SW 1271 (cell line): ENCODE data around the gene TK2.
"Not testable (repeated sequence)": the region's sequence is repeated elsewhere in the genome, so short reads cannot be mapped to it uniquely, and the experiment has no call there.

Experiments
- DNase-seq, 2 experiments: peaks; one replicate each; lab custom pipeline; 2025; lab: John Stamatoyannopoulos, UW

TK2 gene

GRCh38 chr16:66572356-66572755 is 22.4 kb upstream of the TK2 start:
- no peak for DNase-seq

GRCh38 chr16:66569827-66570405 is 20.0 kb upstream of the TK2 start:
- DNase-seq, result peak in 1 of 2 experiments; percentile 48

GRCh38 chr16:66569131-66569530 is 19.2 kb upstream of the TK2 start:
- DNase-seq, result no peak

GRCh38 chr16:66568355-66568754 is 18.4 kb upstream of the TK2 start:
- no peak for DNase-seq

GRCh38 chr16:66567270-66567669 is 17.3 kb upstream of the TK2 start:
- DNase-seq, result not testable (repeated sequence)

- no peak for DNase-seq
Measured at GRCh38 chr16:66566051-66566901, 16.4 kb upstream of the TK2 start, which contains the start of gene CMTM1. CMTM1 (plus strand) TSS chr16:66566439; CDS start chr16:66566514, 75 bp downstream.

- no peak for DNase-seq
Measured at GRCh38 chr16:66563574-66564334, 13.8 kb upstream of the TK2 start.

- DNase-seq, result no peak
Measured at GRCh38 chr16:66562986-66563385, 13.1 kb upstream of the TK2 start.

- peak in 1 of 2 experiments; percentile 7 for DNase-seq
Measured at GRCh38 chr16:66562409-66562808, 12.5 kb upstream of the TK2 start.

- DNase-seq, result no peak
Measured at GRCh38 chr16:66561381-66562080, 11.6 kb upstream of the TK2 start.

GRCh38 chr16:66560107-66560506 is 10.2 kb upstream of the TK2 start:
- no peak for DNase-seq

GRCh38 chr16:66554495-66554894 is 4.6 kb upstream of the TK2 start:
- DNase-seq, result no peak

- DNase-seq, result no peak
Measured at GRCh38 chr16:66554021-66554420, 4.1 kb upstream of the TK2 start.

- peak in 1 of 2 experiments; percentile 11 for DNase-seq
Measured at GRCh38 chr16:66553223-66553622, 3.3 kb upstream of the TK2 start.

- DNase-seq, result peak; percentile 76 to 92
Measured at GRCh38 chr16:66552286-66553177, 2.6 kb upstream of the TK2 start, which contains the start of gene CKLF. CKLF (plus strand) TSS chr16:66552576; CDS start chr16:66552716, 140 bp downstream.

GRCh38 chr16:66551788-66552285 is 1.9 kb upstream of the TK2 start:
- DNase-seq, result no peak

GRCh38 chr16:66551348-66551759 is 1.4 kb upstream of the TK2 start:
- peak; percentile 18 to 64 for DNase-seq

- no peak for DNase-seq
Measured at GRCh38 chr16:66548868-66549267, 1.1 kb downstream of the TK2 start.

- no peak for DNase-seq
Measured at GRCh38 chr16:66548068-66548467, 1.9 kb downstream of the TK2 start.

GRCh38 chr16:66547101-66547989 is 2.6 kb downstream of the TK2 start:
- no peak for DNase-seq
